Astrocyte of the spinal cord (primary cell): ENCODE results near the gene PERM1.
"Not testable (repeated sequence)": the region's sequence is repeated elsewhere in the genome, so short reads cannot be mapped to it uniquely, and the experiment has no call there.

Source experiments
- DNase-seq: peaks from one replicate; pipeline ENCODE4 v3.0.0; 2011; ENCODE audit warnings: low read depth, low spot score
- H3K4me3 ChIP-seq: 2 replicates; pipeline ENCODE4 v1.5.1; 2011; ENCODE audit warnings: low read depth, mild to moderate bottlenecking, low read length, moderate library complexity
- in situ Hi-C: cut with HindIII; loops from 2 replicates; pipeline ENCODE4 v1.10.0; 2017; ENCODE audit warnings: low sequenced_read_pairs
- TF ChIP-seq, protein P1 (sequence below): IDR thresholded peaks from 2 replicates; pipeline ENCODE4 v1.5.1; 2012; ENCODE audit warnings: low read depth, mild to moderate bottlenecking, low read length, inconsistent platforms

Gene PERM1

GRCh38 chr1:997713-997992 is 15.8 kb upstream of the PERM1 start:
- TF ChIP-seq, protein P1, sequence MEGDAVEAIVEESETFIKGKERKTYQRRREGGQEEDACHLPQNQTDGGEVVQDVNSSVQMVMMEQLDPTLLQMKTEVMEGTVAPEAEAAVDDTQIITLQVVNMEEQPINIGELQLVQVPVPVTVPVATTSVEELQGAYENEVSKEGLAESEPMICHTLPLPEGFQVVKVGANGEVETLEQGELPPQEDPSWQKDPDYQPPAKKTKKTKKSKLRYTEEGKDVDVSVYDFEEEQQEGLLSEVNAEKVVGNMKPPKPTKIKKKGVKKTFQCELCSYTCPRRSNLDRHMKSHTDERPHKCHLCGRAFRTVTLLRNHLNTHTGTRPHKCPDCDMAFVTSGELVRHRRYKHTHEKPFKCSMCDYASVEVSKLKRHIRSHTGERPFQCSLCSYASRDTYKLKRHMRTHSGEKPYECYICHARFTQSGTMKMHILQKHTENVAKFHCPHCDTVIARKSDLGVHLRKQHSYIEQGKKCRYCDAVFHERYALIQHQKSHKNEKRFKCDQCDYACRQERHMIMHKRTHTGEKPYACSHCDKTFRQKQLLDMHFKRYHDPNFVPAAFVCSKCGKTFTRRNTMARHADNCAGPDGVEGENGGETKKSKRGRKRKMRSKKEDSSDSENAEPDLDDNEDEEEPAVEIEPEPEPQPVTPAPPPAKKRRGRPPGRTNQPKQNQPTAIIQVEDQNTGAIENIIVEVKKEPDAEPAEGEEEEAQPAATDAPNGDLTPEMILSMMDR, result no peak
- in situ Hi-C loops, result no loop called here
- no peak for DNase-seq
- H3K4me3 ChIP-seq, result no peak overlapping the region

DNA sequence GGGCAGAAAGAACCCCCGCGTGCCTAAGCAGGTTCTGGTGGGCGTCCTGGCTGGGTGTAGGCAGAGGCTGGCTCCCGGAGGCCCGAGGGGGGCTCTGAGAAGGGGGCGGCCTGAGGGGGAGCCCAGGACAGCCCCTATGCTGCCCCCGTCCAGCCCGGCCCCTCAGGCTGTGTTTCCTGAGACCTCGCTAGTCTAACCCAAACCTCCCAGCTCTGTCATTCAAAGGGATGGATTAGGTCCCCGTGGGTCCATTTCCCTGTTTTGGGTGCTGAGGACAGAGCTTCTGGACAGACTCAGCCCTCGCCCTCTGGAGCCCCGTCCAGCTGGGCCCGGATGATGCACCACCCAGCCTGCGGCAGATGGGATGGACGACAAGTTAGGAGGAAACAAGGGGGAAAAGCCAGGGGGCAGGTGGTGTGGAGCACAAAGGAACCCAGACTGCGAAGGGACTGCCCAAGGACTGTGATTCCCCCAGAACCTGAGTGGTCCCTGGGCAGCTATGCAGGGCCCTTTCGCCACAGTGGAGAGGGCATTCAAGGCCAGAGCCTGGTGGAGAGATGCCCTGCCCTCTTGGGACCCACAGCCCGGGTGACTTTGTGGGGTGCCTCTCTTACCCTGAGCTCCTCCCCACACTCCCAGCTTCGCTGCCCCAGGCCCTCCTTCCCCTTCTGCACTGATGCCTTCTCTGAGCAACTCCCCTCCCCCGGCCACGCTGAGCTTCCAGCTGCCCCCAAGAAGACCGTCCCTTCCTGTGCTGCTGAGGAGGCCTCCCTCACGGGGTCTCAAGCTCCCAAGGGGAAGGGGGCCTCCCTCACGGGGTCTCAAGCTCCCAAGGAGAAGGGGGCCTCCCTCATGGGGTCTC is 15.2 kb upstream of the PERM1 start:
- no peak for DNase-seq
- in situ Hi-C loops, result no loop called here
- TF ChIP-seq, protein P1, result no peak
- H3K4me3 ChIP-seq, result no peak overlapping the region

GRCh38 chr1:995665-996633 is 14.1 kb upstream of the PERM1 start:
- TF ChIP-seq, protein P1, result no peak
- in situ Hi-C loops, result no loop called here
- no peak overlapping the region for H3K4me3 ChIP-seq
- DNase-seq, result no peak

DNA sequence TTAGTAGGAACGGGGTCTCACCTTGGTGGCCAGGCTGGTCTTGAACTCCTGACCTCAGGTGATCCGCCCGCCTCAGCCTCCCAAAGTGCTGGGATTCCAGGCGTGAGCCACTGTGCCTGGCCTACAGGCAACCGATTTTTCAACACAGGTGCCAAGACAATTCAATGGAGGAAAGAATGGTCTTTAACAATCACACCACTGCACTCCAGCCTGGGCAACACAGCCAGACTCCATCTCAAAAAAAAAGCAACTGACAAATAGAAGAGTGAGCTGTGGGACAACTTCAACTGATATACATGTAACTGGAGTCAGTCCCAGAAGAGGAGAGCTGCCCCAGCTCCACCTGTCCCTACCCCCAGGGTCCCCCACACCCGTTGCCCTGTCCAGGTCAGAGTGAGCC is 12.7 kb upstream of the PERM1 start:
- in situ Hi-C loops, DNase-seq, H3K4me3 ChIP-seq: not testable (repeated sequence)

DNA sequence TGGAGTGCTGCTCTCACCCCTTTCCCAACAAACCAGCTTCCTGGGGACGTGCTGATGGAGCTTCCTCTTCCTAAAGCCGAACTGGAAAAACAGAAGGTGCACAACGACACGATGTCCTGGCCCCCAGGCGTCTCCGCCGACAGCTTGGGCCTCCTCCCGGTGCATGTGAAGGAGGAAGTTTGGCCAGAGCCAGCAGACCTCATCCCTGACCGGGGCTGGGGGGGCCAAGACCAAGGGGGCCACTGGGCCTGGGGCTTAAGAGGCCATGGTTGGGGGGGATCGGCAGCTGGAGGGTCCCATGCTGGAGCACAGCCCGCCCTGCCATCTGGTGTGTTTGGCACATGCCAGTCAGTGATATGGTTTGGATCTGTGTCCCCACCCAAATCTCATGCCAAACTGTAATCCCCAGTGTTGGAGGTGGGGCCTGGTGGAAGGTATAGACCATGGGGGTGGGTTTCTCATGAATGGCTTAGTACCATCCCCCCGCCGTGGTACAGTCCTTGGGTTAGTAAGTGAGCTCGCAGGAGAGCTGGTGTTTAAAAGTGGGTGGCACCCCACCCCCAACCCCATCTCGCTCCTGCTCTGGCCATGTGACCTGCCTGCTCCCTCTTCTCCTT is 11.6 kb upstream of the PERM1 start:
- no peak overlapping the region for H3K4me3 ChIP-seq
- DNase-seq, result no peak
- TF ChIP-seq, protein P1, result no peak
- in situ Hi-C loops, result no loop called here

DNA sequence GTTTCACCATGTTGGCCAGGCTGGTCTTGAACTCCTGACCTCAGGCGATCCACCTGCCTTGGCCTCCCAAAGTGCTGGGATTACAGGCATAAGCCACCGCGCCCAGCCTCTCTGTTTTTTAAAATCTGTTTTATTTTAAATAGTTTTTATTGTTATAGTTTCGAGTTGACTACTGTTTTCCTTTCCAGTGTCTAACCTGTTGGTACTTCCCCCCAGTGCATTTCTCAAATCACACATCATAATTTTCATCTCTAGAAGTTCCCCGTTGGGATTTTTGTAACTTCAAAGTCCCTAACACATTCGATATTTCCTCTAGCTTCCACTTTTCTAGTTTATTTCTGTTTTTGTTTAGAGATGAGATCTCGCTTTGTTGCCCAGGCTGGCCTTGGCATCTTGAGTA is 10.5 kb upstream of the PERM1 start:
- no peak for DNase-seq
- TF ChIP-seq, protein P1, result no peak
- in situ Hi-C loops, result no loop called here
- H3K4me3 ChIP-seq, result no peak overlapping the region
